Right cardiac atrium (tissue), 5 donors: ENCODE data around the gene ASTN2. TPM values are rescaled to one million over a fixed set of nuclear protein-coding genes. Genes with fewer than 3 reads are reported as not detected.

ENCODE experiments used
- ATAC-seq, 2 donors: fragments of 200-7000 bp; cut with Tn5 transposase; one replicate each; pipeline versions ENCODE4 v1.8.0 to v1.9.1; 2020; ENCODE audit warnings: moderate library complexity in 2 of 2, mild to moderate bottlenecking in 1 of 2
- DNase-seq, 3 donors: peaks; one replicate each; pipeline ENCODE4 v3.0.0-alpha.2; 2020
- H3K27ac ChIP-seq: one replicate; pipeline ENCODE4 v1.5.1; 2013; ENCODE audit warnings: mild to moderate bottlenecking, low read length, control low read depth, moderate library complexity
- H3K27me3 ChIP-seq: one replicate; pipeline ENCODE4 v1.6.1; 2013; ENCODE audit not compliant: control insufficient read depth, insufficient read depth
- H3K4me1 ChIP-seq: one replicate; pipeline ENCODE4 v1.6.1; 2013; ENCODE audit warnings: low read length; ENCODE audit not compliant: control insufficient read depth, insufficient read depth
- H3K4me3 ChIP-seq: one replicate; pipeline ENCODE4 v1.5.1; 2013; ENCODE audit warnings: low read length, control low read depth
- H3K9me3 ChIP-seq: one replicate; pipeline ENCODE4 v1.6.1; 2013; ENCODE audit warnings: low read length; ENCODE audit not compliant: control insufficient read depth
- WGBS: extraction: QIAGEN DNeasy Blood & Tissue Kit; methylation state at CpG from one replicate; pipeline ENCODE4 v1.1.7; 2013; 5-methylcytosine and 5-hydroxymethylcytosine counted together
- intact Hi-C, 4 donors: fragments of 100-400 bp; cut with DNase I; formaldehyde crosslinking; loops; one replicate each; pipeline versions ENCODE4 v1.11.0 to v1.14.0; 2022 to 2023
- polyA plus RNA-seq: library from polyadenylated mRNA; stranded (reverse); fragments of 200-250 nt; gene quantifications from one replicate; pipeline ENCODE4 v1.2.3, GENCODE V29; 2013
- total RNA-seq, 4 donors: library from RNA; stranded (reverse); fragmentation: NEBNext Ultra II Directional; extraction: Animal tissue kit (Norgen Biotek cat#: 25700); gene quantifications; one replicate each; pipeline ENCODE4 v1.2.1, GENCODE V29; 2021
- donor health status: healthy with polysubstance abuse.
- donor health status: DM: no; HTN: yes; CAD: no.
- donor health status: DM: no; HTN: no; CAD: no.
- donor health status: DM: no; HTN: yes; CAD: no; lungs with severe emphysema.
- donor health status: DM: yes; HTN: yes; CAD: no.

Gene ASTN2
- total and polyA plus RNA-seq, 5 donors: 18.1 to 79.3 (median 59.8) TPM

GRCh38 chr9:117035546-117035945 is 379.3 kb downstream of the ASTN2 start:
- Histone ChIP-seq H3K27me3 (no peaks in the 10 kb centered on the region), H3K9me3 (no peaks in the 10 kb centered on the region), H3K4me3 (no peak overlapping the region), H3K27ac (no peak overlapping the region), H3K4me1 (no peaks in the 10 kb centered on the region)
- ATAC-seq: no peak
- intact Hi-C loops: no loop called here
- 52% methylated on average over 1 of the region's 1 CpG for WGBS
- no peak for DNase-seq

- Histone ChIP-seq H3K4me3 (no peak overlapping the region), H3K9me3 (no peaks in the 10 kb centered on the region), H3K27ac (no peak overlapping the region), H3K27me3 (no peaks in the 10 kb centered on the region), H3K4me1 (no peaks in the 10 kb centered on the region)
- intact Hi-C loops: no loop called here
- DNase-seq: no peak
- peak in 1 of 2 donors; percentile 36 for ATAC-seq
- WGBS: 19% methylated on average over 2 of the region's 2 CpGs
Measured at GRCh38 chr9:117034866-117035265, 380.0 kb downstream of the ASTN2 start.

- ATAC-seq (peak in 1 of 2 donors; percentile 52), DNase-seq (no peak)
- H3K4me3 ChIP-seq: no peak overlapping the region
- no peaks in the 10 kb centered on the region for H3K27me3 ChIP-seq
- no peaks in the 10 kb centered on the region for H3K9me3 ChIP-seq
- intact Hi-C loops: no loop called here
- H3K4me1 ChIP-seq: no peaks in the 10 kb centered on the region
- WGBS: 37% methylated on average over 3 of the region's 3 CpGs
- no peak overlapping the region for H3K27ac ChIP-seq
Measured at GRCh38 chr9:117030254-117030768, 384.5 kb downstream of the ASTN2 start.

GRCh38 chr9:117029341-117029740 is 385.5 kb downstream of the ASTN2 start:
- 47% methylated on average over 3 of the region's 3 CpGs for WGBS

DNA sequence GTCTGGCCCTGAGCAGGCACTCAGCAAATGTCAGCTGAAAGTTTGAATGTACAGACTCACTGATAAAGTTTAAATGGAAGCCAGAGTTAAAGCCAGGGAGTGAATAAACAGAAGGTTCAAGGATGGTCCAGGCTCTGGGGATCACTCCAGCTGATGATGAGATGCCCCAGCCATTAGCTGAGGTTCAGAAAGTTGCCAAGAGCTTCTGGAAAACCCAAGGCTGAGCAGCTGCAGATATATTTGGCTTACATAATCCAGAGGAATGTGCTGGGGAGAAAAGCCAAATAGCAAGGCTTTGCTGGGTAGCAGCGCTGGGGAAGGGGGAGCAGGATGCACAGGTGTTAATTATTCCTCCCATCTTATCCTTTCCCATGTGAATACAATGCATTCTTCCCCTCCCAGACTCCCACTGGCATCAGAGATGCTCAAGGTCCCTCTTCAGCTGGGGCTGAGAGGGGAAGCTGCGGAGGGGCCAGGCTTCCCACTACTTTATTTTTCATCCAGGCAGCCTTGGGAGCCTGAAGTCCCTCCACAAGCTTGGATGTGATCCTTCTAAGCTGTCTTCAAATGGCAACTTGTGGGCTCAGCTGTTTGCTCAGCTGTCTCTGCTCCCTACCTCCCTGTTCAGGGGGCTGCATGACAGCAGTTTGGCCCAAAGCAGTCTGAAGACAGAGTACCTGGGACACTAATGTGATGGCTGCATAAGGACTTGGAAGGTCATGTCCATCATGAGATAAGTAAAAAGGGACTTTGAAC is 386.6 kb downstream of the ASTN2 start:
- intact Hi-C loops: no loop called here
- Histone ChIP-seq H3K9me3 (no peaks in the 10 kb centered on the region), H3K4me1 (no peaks in the 10 kb centered on the region), H3K27ac (no peak overlapping the region), H3K4me3 (no peak overlapping the region), H3K27me3 (no peaks in the 10 kb centered on the region)
- ATAC-seq (peak; percentile 64 to 71), DNase-seq (peak; percentile 14 to 51 (median 45))
- WGBS: 41% methylated on average over 2 of the region's 2 CpGs

More at GRCh38 chr9:117029341-117029740, 385.5 kb downstream of the ASTN2 start:
- intact Hi-C loops: no loop called here
- ATAC-seq (no peak), DNase-seq (no peak)
- H3K9me3 ChIP-seq: no peaks in the 10 kb centered on the region
- H3K4me3 ChIP-seq: no peak overlapping the region
- H3K27me3 ChIP-seq: no peaks in the 10 kb centered on the region
- no peaks in the 10 kb centered on the region for H3K4me1 ChIP-seq
- no peak overlapping the region for H3K27ac ChIP-seq

- no peak for ATAC-seq
- no peak overlapping the region for H3K4me3 ChIP-seq
- no peak overlapping the region for H3K27ac ChIP-seq
- intact Hi-C loops: no loop called here
- DNase-seq: no peak
- H3K4me1 ChIP-seq: no peaks in the 10 kb centered on the region
- no peaks in the 10 kb centered on the region for H3K9me3 ChIP-seq
- no peaks in the 10 kb centered on the region for H3K27me3 ChIP-seq
- WGBS: 85% methylated on average over 2 of the region's 2 CpGs
Measured at GRCh38 chr9:117021906-117022305, 393.0 kb downstream of the ASTN2 start.

DNA sequence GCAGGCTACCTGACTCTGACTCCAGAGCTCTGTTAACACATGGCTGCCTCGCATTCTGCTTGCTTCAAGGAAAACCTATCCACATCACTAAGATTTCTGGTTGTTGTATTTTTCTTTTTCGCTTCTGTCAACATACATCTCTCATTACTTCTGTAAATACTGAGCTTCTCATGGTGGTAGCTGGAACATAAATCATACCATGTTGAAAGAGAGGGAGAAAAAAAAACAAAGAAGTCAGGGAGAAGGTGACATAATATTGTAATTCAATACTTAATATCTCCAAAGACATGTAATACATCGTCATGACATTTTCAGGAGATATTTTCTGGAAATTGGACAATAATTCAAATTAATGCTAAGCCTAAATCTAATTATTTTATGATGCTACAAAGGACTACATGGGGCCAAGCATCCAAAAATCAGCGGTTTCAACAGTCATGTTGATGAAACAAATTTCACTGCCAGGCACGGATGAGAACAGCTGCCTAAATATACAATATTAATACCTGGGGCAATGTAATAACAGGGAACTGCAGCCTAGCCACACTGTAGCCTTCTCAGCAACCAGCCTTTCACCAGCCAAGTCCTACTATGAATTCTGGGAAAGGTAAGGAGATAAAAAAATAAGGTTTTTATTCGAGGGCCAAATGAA is 395.8 kb downstream of the ASTN2 start:
- intact Hi-C loops: no loop called here
- no peak overlapping the region for H3K27ac ChIP-seq
- no peaks in the 10 kb centered on the region for H3K9me3 ChIP-seq
- ATAC-seq: no peak
- H3K4me3 ChIP-seq: no peak overlapping the region
- 67% methylated on average over 6 of the region's 6 CpGs for WGBS
- DNase-seq: no peak
- no peaks in the 10 kb centered on the region for H3K4me1 ChIP-seq
- H3K27me3 ChIP-seq: no peaks in the 10 kb centered on the region

DNA sequence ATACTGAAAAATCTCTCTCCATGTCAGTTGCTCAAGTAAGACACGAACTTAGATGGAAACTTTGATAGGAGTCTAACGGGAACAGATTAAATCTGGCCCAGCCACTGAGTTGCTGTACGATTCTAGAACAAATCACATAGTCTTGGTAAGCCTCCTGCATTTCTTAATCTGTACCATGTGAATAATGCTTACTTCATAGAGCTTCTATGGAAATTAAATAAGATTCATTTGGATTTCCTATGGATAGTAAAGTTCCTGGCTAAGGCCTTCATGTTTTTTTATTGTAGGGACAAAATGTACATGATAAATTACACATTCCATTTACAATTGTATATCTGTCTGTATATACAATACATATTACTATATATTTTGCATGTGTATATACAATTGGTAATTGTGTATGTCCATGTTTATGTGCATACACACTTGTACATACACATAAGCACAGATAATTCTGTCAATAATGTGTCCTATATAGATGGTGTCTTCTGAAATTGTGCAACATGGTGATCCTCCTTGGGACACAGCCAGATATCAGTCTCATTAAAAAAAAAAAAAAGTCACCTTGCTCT is 397.4 kb downstream of the ASTN2 start:
- Histone ChIP-seq H3K4me3 (no peak overlapping the region), H3K9me3 (no peaks in the 10 kb centered on the region), H3K27ac (no peak overlapping the region), H3K27me3 (no peaks in the 10 kb centered on the region), H3K4me1 (no peaks in the 10 kb centered on the region)
- WGBS: 47% methylated on average over 3 of the region's 3 CpGs
- DNase-seq (no peak), ATAC-seq (no peak)
- intact Hi-C loops: no loop called here

- no peaks in the 10 kb centered on the region for H3K4me1 ChIP-seq
- intact Hi-C loops: no loop called here
Measured at GRCh38 chr9:117014061-117014460, 400.8 kb downstream of the ASTN2 start.

DNA sequence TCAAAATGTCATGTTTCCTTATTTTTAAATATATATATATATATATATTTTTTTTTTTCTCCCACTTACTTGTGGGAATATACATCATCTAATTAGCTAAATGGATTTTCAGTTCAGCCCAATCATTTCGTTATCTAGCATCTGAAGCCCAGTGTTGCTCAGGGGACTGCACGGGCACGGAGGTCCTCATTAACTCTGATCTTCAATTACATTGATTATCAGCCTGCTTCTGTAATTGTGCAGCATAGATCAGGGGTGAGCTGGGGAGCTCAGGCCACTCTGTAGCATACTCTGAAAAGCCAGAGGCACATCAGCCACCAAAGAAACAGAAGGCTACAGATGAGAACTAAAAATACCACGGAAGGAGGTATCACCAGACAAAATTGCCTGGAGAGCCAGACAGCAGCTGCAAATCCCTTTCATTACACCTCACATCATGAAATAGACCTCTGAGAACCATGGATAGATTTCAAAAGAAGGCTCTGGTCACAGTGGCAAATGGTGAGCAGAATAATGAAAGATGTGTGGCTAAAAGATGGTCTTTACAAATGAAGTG is 401.3 kb downstream of the ASTN2 start:
- no peaks in the 10 kb centered on the region for H3K9me3 ChIP-seq
- H3K4me3 ChIP-seq: no peak overlapping the region
- H3K4me1 ChIP-seq: no peaks in the 10 kb centered on the region
- no peak for DNase-seq
- H3K27me3 ChIP-seq: no peaks in the 10 kb centered on the region
- no peak for ATAC-seq
- WGBS: 55% methylated on average over 4 of the region's 4 CpGs
- intact Hi-C loops: no loop called here
- no peak overlapping the region for H3K27ac ChIP-seq

More at GRCh38 chr9:117014061-117014460, 400.8 kb downstream of the ASTN2 start:
- no peaks in the 10 kb centered on the region for H3K9me3 ChIP-seq
- H3K27ac ChIP-seq: no peak overlapping the region
- ATAC-seq (no peak), DNase-seq (no peak)
- WGBS: 71% methylated on average over 4 of the region's 4 CpGs
- no peaks in the 10 kb centered on the region for H3K27me3 ChIP-seq
- H3K4me3 ChIP-seq: no peak overlapping the region

DNA sequence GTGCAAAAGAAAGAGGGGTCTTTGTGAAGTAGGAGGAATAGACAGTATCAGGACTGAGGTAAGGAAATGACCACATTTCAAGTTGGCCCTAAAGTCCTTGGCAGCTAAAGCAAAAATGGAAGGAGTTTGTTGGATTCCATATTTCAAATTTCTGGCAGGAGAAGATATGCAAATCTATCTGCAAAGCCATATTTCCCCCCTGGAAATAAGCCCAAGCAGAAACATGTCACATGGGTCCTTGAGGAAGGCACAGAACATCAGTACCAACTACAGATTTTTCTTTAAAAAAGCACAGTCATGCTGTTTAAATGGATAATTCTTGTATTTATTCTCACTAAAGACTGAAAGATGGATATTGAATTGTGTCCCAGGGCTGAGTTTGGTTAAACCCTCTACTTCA is 404.8 kb downstream of the ASTN2 start:
- intact Hi-C loops: no loop called here
- no peaks in the 10 kb centered on the region for H3K27me3 ChIP-seq

More for the DNA sequence above, 404.8 kb downstream of the ASTN2 start:
- DNase-seq (no peak), ATAC-seq (no peak)
- Histone ChIP-seq H3K9me3 (no peaks in the 10 kb centered on the region), H3K4me1 (no peaks in the 10 kb centered on the region), H3K27ac (no peak overlapping the region), H3K4me3 (no peak overlapping the region)
